Measurements from ENCODE around the gene SPATA19. TPM values are rescaled to one million over a fixed set of nuclear protein-coding genes. Genes with fewer than 3 reads are reported as not detected.

Gene SPATA19
- total and polyA plus RNA-seq, 5 donors: not detected

DNA sequence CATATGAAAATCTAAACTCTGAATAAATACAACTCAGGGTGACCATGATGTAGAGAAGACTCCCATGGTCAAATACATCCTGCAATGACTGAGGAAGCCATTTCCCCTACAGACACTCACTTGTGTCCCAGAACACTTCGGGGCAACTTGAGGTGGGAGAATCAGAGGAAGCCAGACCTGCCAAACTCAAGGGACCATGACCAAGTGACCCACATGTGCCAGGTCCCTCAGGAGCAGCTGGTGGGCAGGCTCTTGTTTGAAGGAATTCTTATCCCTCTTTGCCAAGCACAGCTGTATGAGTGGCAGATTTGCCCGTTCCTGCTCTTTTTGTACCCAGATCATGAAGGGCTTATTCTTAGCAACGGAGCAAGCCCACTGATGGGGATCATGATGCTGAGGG is 17.8 kb downstream of the SPATA19 start:
- Histone ChIP-seq H3K27me3 (ENCODE audit: control insufficient read depth, insufficient read depth) (no peaks in the 10 kb centered on the region), H3K27ac (ENCODE audit: low read length) (no peak overlapping the region), H3K4me1 (ENCODE audit: control insufficient read depth, insufficient read depth, low read length) (no peaks in the 10 kb centered on the region), H3K4me3 (ENCODE audit: low read length) (no peak overlapping the region), H3K9me3 (ENCODE audit: control insufficient read depth, low read length) (no peaks in the 10 kb centered on the region)
- ATAC-seq: no peak
- intact Hi-C loops (cut with DNase I): loop anchor here in 2 of 4 donors (5.0 to 10.0 kb wide), 3 partner anchors 690 to 743 kb away; no protein-coding TSS in a partner anchor
- 86% methylated on average over 3 of the region's 3 CpGs for WGBS
- DNase-seq: no peak

DNA sequence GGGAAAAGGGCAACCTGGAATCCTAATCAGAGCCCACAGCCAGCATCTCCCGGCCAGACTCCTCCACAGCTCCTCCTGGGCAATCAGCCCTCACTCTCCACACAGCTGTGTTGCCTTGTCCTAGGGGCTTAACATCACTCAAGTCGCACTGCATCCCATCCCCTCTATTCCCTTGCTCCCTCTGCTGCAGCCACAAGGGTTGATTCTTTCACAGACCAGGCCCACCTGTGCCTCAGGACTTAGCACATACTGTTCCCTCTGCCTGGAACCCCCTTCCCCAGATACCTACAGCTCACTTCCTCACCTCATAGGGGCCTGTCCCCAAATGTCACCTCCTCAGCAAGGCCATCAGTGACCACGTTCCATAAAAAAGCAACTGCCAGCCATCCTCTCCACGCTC is 18.4 kb downstream of the SPATA19 start:
- no peaks in the 10 kb centered on the region for H3K4me1 ChIP-seq (ENCODE audit: control insufficient read depth, insufficient read depth, low read length)
- no peaks in the 10 kb centered on the region for H3K9me3 ChIP-seq (ENCODE audit: control insufficient read depth, low read length)
- no peak overlapping the region for H3K4me3 ChIP-seq (ENCODE audit: low read length)
- DNase-seq (no peak), ATAC-seq (no peak)
- no peak overlapping the region for H3K27ac ChIP-seq (ENCODE audit: low read length)
- WGBS: 77% methylated on average over 4 of the region's 4 CpGs
- intact Hi-C loops (cut with DNase I): loop anchor here in 2 of 4 donors (5.0 to 10.0 kb wide), 3 partner anchors 690 to 742 kb away; no protein-coding TSS in a partner anchor
- no peaks in the 10 kb centered on the region for H3K27me3 ChIP-seq (ENCODE audit: control insufficient read depth, insufficient read depth)

GRCh38 chr11:133825666-133826065 is 19.6 kb downstream of the SPATA19 start:
- intact Hi-C loops (cut with DNase I): loop anchor here in 2 of 4 donors (5.0 to 10.0 kb wide), 3 partner anchors 688 to 741 kb away; no protein-coding TSS in a partner anchor
- H3K9me3 ChIP-seq (ENCODE audit: control insufficient read depth, low read length): no peaks in the 10 kb centered on the region
- H3K27ac ChIP-seq (ENCODE audit: low read length): no peak overlapping the region
- WGBS: 70% methylated on average over 3 of the region's 3 CpGs
- no peaks in the 10 kb centered on the region for H3K4me1 ChIP-seq (ENCODE audit: control insufficient read depth, insufficient read depth, low read length)
- no peak overlapping the region for H3K4me3 ChIP-seq (ENCODE audit: low read length)
- DNase-seq: no peak
- ATAC-seq: no peak
- no peaks in the 10 kb centered on the region for H3K27me3 ChIP-seq (ENCODE audit: control insufficient read depth, insufficient read depth)

DNA sequence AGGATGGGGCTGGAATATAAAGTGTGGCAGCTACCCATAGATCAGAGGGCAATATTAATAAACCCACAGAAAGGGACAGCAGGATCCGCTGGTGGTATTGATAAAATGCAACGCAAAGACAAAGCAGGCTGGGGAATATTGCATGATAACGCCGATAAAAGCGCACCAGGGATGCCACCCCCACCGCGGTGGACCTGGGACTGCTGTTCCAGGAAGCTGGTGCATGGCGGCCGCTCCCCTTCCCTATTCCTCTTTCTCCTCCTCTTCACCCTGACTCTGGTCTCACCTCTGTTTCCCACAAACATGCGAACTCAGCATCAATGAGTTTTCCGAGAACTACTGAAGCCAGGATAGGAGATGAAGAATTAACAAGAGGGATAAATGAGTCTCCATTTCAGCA is 20.2 kb downstream of the SPATA19 start:
- WGBS: 84% methylated on average over 11 of the region's 11 CpGs
- ATAC-seq (no peak), DNase-seq (no peak)
- no peaks in the 10 kb centered on the region for H3K27me3 ChIP-seq (ENCODE audit: control insufficient read depth, insufficient read depth)
- H3K4me3 ChIP-seq (ENCODE audit: low read length): no peak overlapping the region
- H3K9me3 ChIP-seq (ENCODE audit: control insufficient read depth, low read length): no peaks in the 10 kb centered on the region
- no peaks in the 10 kb centered on the region for H3K4me1 ChIP-seq (ENCODE audit: control insufficient read depth, insufficient read depth, low read length)
- H3K27ac ChIP-seq (ENCODE audit: low read length): no peak overlapping the region
- intact Hi-C loops (cut with DNase I): loop anchor here in 2 of 4 donors (5.0 to 10.0 kb wide), 3 partner anchors 688 to 740 kb away; no protein-coding TSS in a partner anchor

- intact Hi-C loops (cut with DNase I): loop anchor here in 1 of 4 donors (5.0 to 10.0 kb wide), 3 partner anchors 207 to 740 kb away; no protein-coding TSS in a partner anchor
- Histone ChIP-seq H3K27me3 (ENCODE audit: control insufficient read depth, insufficient read depth) (no peaks in the 10 kb centered on the region), H3K4me3 (ENCODE audit: low read length) (no peak overlapping the region), H3K27ac (ENCODE audit: low read length) (no peak overlapping the region), H3K9me3 (ENCODE audit: control insufficient read depth, low read length) (no peaks in the 10 kb centered on the region), H3K4me1 (ENCODE audit: control insufficient read depth, insufficient read depth, low read length) (no peaks in the 10 kb centered on the region)
- DNase-seq (no peak), ATAC-seq (no peak)
- WGBS: 76% methylated on average over 9 of the region's 9 CpGs
Measured at GRCh38 chr11:133824593-133824992, 20.7 kb downstream of the SPATA19 start.

GRCh38 chr11:133823614-133824013 is 21.7 kb downstream of the SPATA19 start:
- intact Hi-C loops (cut with DNase I): loop anchor here in 1 of 4 donors (5.0 to 10.0 kb wide), 3 partner anchors 206 to 739 kb away; no protein-coding TSS in a partner anchor
- no peak for DNase-seq
- Histone ChIP-seq H3K27ac (ENCODE audit: low read length) (no peak overlapping the region), H3K27me3 (ENCODE audit: control insufficient read depth, insufficient read depth) (no peaks in the 10 kb centered on the region), H3K4me1 (ENCODE audit: control insufficient read depth, insufficient read depth, low read length) (no peaks in the 10 kb centered on the region), H3K9me3 (ENCODE audit: control insufficient read depth, low read length) (no peaks in the 10 kb centered on the region), H3K4me3 (ENCODE audit: low read length) (no peak overlapping the region)
- ATAC-seq: no peak
- 87% methylated on average over 4 of the region's 4 CpGs for WGBS

GRCh38 chr11:133823211-133823610 is 22.1 kb downstream of the SPATA19 start:
- Histone ChIP-seq H3K27me3 (ENCODE audit: control insufficient read depth, insufficient read depth) (no peaks in the 10 kb centered on the region), H3K27ac (ENCODE audit: low read length) (no peak overlapping the region), H3K4me3 (ENCODE audit: low read length) (no peak overlapping the region), H3K4me1 (ENCODE audit: control insufficient read depth, insufficient read depth, low read length) (no peaks in the 10 kb centered on the region), H3K9me3 (ENCODE audit: control insufficient read depth, low read length) (no peaks in the 10 kb centered on the region)
- WGBS: 84% methylated on average over 6 of the region's 6 CpGs
- DNase-seq (no peak), ATAC-seq (no peak)
- intact Hi-C loops (cut with DNase I): loop anchor here in 1 of 4 donors (5.0 to 10.0 kb wide), 3 partner anchors 206 to 738 kb away; no protein-coding TSS in a partner anchor

GRCh38 chr11:133821776-133822175 is 23.5 kb downstream of the SPATA19 start:
- Histone ChIP-seq H3K9me3 (ENCODE audit: control insufficient read depth, low read length) (no peaks in the 10 kb centered on the region), H3K27me3 (ENCODE audit: control insufficient read depth, insufficient read depth) (no peaks in the 10 kb centered on the region), H3K4me1 (ENCODE audit: control insufficient read depth, insufficient read depth, low read length) (no peaks in the 10 kb centered on the region), H3K27ac (ENCODE audit: low read length) (no peak overlapping the region), H3K4me3 (ENCODE audit: low read length) (no peak overlapping the region)
- peak; percentile 75 to 81 for ATAC-seq
- DNase-seq: peak; percentile 60 to 82 (median 77)
- WGBS: 41% methylated on average over 8 of the region's 8 CpGs
- intact Hi-C loops (cut with DNase I): loop anchor here in 1 of 4 donors (5.0 to 10.0 kb wide), 3 partner anchors 204 to 737 kb away; no protein-coding TSS in a partner anchor

GRCh38 chr11:133819746-133820315 is 25.5 kb downstream of the SPATA19 start:
- no peak overlapping the region for H3K27ac ChIP-seq (ENCODE audit: low read length)
- H3K4me3 ChIP-seq (ENCODE audit: low read length): no peak overlapping the region
- DNase-seq (no peak), ATAC-seq (no peak)
- no peaks in the 10 kb centered on the region for H3K4me1 ChIP-seq (ENCODE audit: control insufficient read depth, insufficient read depth, low read length)
- H3K9me3 ChIP-seq (ENCODE audit: control insufficient read depth, low read length): no peaks in the 10 kb centered on the region
- no peaks in the 10 kb centered on the region for H3K27me3 ChIP-seq (ENCODE audit: control insufficient read depth, insufficient read depth)
- 81% methylated on average over 6 of the region's 6 CpGs for WGBS
- intact Hi-C loops (cut with DNase I): loop anchor here in 1 of 4 donors (5.0 to 10.0 kb wide), 3 partner anchors 203 to 735 kb away; no protein-coding TSS in a partner anchor

- WGBS: 88% methylated on average over 10 of the region's 10 CpGs
Measured at GRCh38 chr11:133819114-133819513, 26.2 kb downstream of the SPATA19 start.

GRCh38 chr11:133818302-133818701 is 27.0 kb downstream of the SPATA19 start:
- intact Hi-C loops (cut with DNase I): no loop called here
- Histone ChIP-seq H3K9me3 (ENCODE audit: control insufficient read depth, low read length) (no peaks in the 10 kb centered on the region), H3K27ac (ENCODE audit: low read length) (no peak overlapping the region), H3K27me3 (ENCODE audit: control insufficient read depth, insufficient read depth) (no peaks in the 10 kb centered on the region), H3K4me3 (ENCODE audit: low read length) (no peak overlapping the region), H3K4me1 (ENCODE audit: control insufficient read depth, insufficient read depth, low read length) (no peaks in the 10 kb centered on the region)
- ATAC-seq (no peak), DNase-seq (no peak)
- WGBS: 89% methylated on average over 12 of the region's 12 CpGs

More at GRCh38 chr11:133819114-133819513, 26.2 kb downstream of the SPATA19 start:
- H3K4me1 ChIP-seq (ENCODE audit: control insufficient read depth, insufficient read depth, low read length): no peaks in the 10 kb centered on the region
- H3K27me3 ChIP-seq (ENCODE audit: control insufficient read depth, insufficient read depth): no peaks in the 10 kb centered on the region
- no peak overlapping the region for H3K27ac ChIP-seq (ENCODE audit: low read length)
- no peaks in the 10 kb centered on the region for H3K9me3 ChIP-seq (ENCODE audit: control insufficient read depth, low read length)
- ATAC-seq (no peak), DNase-seq (no peak)
- intact Hi-C loops (cut with DNase I): no loop called here
- H3K4me3 ChIP-seq (ENCODE audit: low read length): no peak overlapping the region
